Natural killer cell (primary cell): ENCODE data around the gene CMTR2. TPM values are rescaled to one million over a fixed set of nuclear protein-coding genes. Genes with fewer than 3 reads are reported as not detected.

Source experiments
- ATAC-seq, 3 donors: fragments of 150-1000 bp in 2 of 3; fragments of 200-7000 bp in 1 of 3; cut with Tn5 transposase; 1 replicate in 1 of 3; 2 replicates in 2 of 3; pipeline ENCODE4 v1.10.0; 2021; ENCODE audit warnings: mild to moderate bottlenecking in 2 of 3, moderate library complexity in 2 of 3
- DNase-seq, 2 donors: peaks; one replicate each; pipeline versions ENCODE4 v3.0.0 to v3.0.0-alpha.2; 2013 to 2021; ENCODE audit warnings: mixed read lengths in 1 of 2
- H3K27ac ChIP-seq: one replicate; pipeline ENCODE4 v1.5.1; 2013; ENCODE audit warnings: mild to moderate bottlenecking, low read length
- H3K27me3 ChIP-seq: one replicate; pipeline ENCODE4 v1.6.1; 2013; ENCODE audit warnings: low read length; ENCODE audit not compliant: control insufficient read depth, insufficient read depth
- H3K36me3 ChIP-seq: one replicate; pipeline ENCODE4 v1.6.1; 2013; ENCODE audit warnings: low read length; ENCODE audit not compliant: control insufficient read depth, insufficient read depth
- H3K4me1 ChIP-seq: one replicate; pipeline ENCODE4 v1.6.1; 2013; ENCODE audit warnings: low read length; ENCODE audit not compliant: control insufficient read depth, insufficient read depth
- H3K4me3 ChIP-seq: one replicate; pipeline ENCODE4 v1.5.1; 2013; ENCODE audit warnings: low read length
- H3K9me3 ChIP-seq: one replicate; pipeline ENCODE4 v1.6.1; 2013; ENCODE audit warnings: low read length; ENCODE audit not compliant: control insufficient read depth, insufficient read depth
- H3K27ac Mint-ChIP-seq, 2 donors: one replicate each; pipeline ENCODE4 v1.8.0; 2022; ENCODE audit warnings: mild to moderate bottlenecking in 2 of 2, mixed read lengths in 2 of 2, moderate library complexity in 1 of 2
- H3K27me3 Mint-ChIP-seq, 2 donors: one replicate each; pipeline ENCODE4 v1.8.0; 2022; ENCODE audit warnings: low read depth in 2 of 2, mixed read lengths in 2 of 2
- H3K36me3 Mint-ChIP-seq: one replicate; pipeline ENCODE4 v1.8.0; 2022; ENCODE audit warnings: mixed read lengths
- H3K4me1 Mint-ChIP-seq, 2 donors: one replicate each; pipeline ENCODE4 v1.8.0; 2022; ENCODE audit warnings: mixed read lengths in 2 of 2
- H3K4me3 Mint-ChIP-seq: one replicate; pipeline ENCODE4 v1.8.0; 2022; ENCODE audit warnings: mild to moderate bottlenecking, moderate library complexity, mixed read lengths
- H3K9me3 Mint-ChIP-seq, 2 donors: one replicate each; pipeline ENCODE4 v1.8.0; 2022; ENCODE audit warnings: mixed read lengths in 2 of 2
- CTCF ChIP-seq: fragments of 200-600 bp; IDR thresholded peaks from one replicate; pipeline ENCODE4 v1.8.0; 2022; ENCODE audit warnings: antibody characterized with exemption
- WGBS: methylation state at CpG from one replicate; pipeline ENCODE4 v1.1.7; 2013; ENCODE audit warnings: missing lambda C conversion rate; ENCODE audit not compliant: insufficient coverage; 5-methylcytosine and 5-hydroxymethylcytosine counted together
- intact Hi-C: fragments of 100-400 bp; cut with micrococcal nuclease; formaldehyde crosslinking; loops from one replicate; pipeline ENCODE4 v1.14.2; 2022
- total RNA-seq, 4 donors: library from RNA; stranded (reverse); fragments of 120-200 nt in 1 of 4; gene quantifications; one replicate each; pipeline versions ENCODE4 v1.2.3 to v1.2.4, GENCODE V29; 2013 to 2022

Gene CMTR2
- total RNA-seq, 3 donors from 2014 or later (not counting 1 experiment from before 2014, with no cell fraction given): 18.1 to 37.2 (median 23.1) TPM

- Mint-ChIP-seq H3K27me3 (peaks cover 33 to 49% of the 10 kb centered on the region in 2 donors), H3K4me1 (no peaks in the 10 kb centered on the region), H3K27ac (no peak overlapping the region), H3K4me3 (no peak overlapping the region), H3K36me3 (no peaks in the 10 kb centered on the region), H3K9me3 (no peaks in the 10 kb centered on the region)
- peaks cover 8% of the 10 kb centered on the region for H3K27me3 ChIP-seq
- H3K27ac ChIP-seq: no peak overlapping the region
- no peaks in the 10 kb centered on the region for H3K4me1 ChIP-seq
- DNase-seq (no peak), ATAC-seq (no peak)
- WGBS: 92% methylated on average over 2 of the region's 2 CpGs
- TF ChIP-seq CTCF: no peak
- no peaks in the 10 kb centered on the region for H3K9me3 ChIP-seq
- no peaks in the 10 kb centered on the region for H3K36me3 ChIP-seq
- H3K4me3 ChIP-seq: no peak overlapping the region
- intact Hi-C loops: no loop called here
These were observed 8.1 kb upstream of the CMTR2 start for GRCh38 chr16:71297341-71297634.

- ATAC-seq (no peak), DNase-seq (no peak)
- Mint-ChIP-seq H3K4me1 (no peaks in the 10 kb centered on the region), H3K36me3 (no peaks in the 10 kb centered on the region), H3K27me3 (peaks cover 34 to 54% of the 10 kb centered on the region in 2 donors), H3K4me3 (no peak overlapping the region), H3K9me3 (no peaks in the 10 kb centered on the region), H3K27ac (no peak overlapping the region)
- no peak overlapping the region for H3K27ac ChIP-seq
- WGBS: 78% methylated on average over 3 of the region's 3 CpGs
- no peaks in the 10 kb centered on the region for H3K36me3 ChIP-seq
- no peak overlapping the region for H3K4me3 ChIP-seq
- intact Hi-C loops: no loop called here
- H3K9me3 ChIP-seq: no peaks in the 10 kb centered on the region
- H3K4me1 ChIP-seq: no peaks in the 10 kb centered on the region
- peaks cover 6% of the 10 kb centered on the region for H3K27me3 ChIP-seq
- TF ChIP-seq CTCF: no peak
These were observed 7.6 kb upstream of the CMTR2 start for GRCh38 chr16:71296584-71297340.

GRCh38 chr16:71295950-71296349 lies 6.7 kb upstream of the CMTR2 start:
- no peak overlapping the region for H3K4me3 Mint-ChIP-seq

More at GRCh38 chr16:71295950-71296349, 6.7 kb upstream of the CMTR2 start:
- ATAC-seq: no peak
- intact Hi-C loops: no loop called here
- no CpG with 5 or more reads among the region's 1 CpG for whole genome bisulfite sequencing
- no peaks in the 10 kb centered on the region for H3K9me3 Mint-ChIP-seq
- peaks cover 33 to 53% of the 10 kb centered on the region in 2 donors for H3K27me3 Mint-ChIP-seq
- Histone ChIP-seq H3K27me3 (peaks cover 6% of the 10 kb centered on the region), H3K4me3 (no peak overlapping the region), H3K27ac (no peak overlapping the region), H3K36me3 (no peaks in the 10 kb centered on the region), H3K4me1 (no peaks in the 10 kb centered on the region), H3K9me3 (no peaks in the 10 kb centered on the region)
- H3K36me3 Mint-ChIP-seq: no peaks in the 10 kb centered on the region
- no peaks in the 10 kb centered on the region for H3K4me1 Mint-ChIP-seq
- no peak for DNase-seq
- TF ChIP-seq CTCF: no peak
- H3K27ac Mint-ChIP-seq: no peak overlapping the region
